Measurements from ENCODE around the gene STK10.

GRCh38 chr5:172164769-172165212 is 23.2 kb downstream of the STK10 start:
- TF ChIP-seq EZH2 (IDR thresholded peaks at IDR 0.05; ENCODE audit: insufficient read depth, poor library complexity, severe bottlenecking) (no peak), EZH2phosphoT487 (IDR thresholded peaks at IDR 0.05; ENCODE audit: insufficient read depth, low read depth) (no peak)
